ENCODE measurements around the gene FBP1. TPM values are rescaled to one million over a fixed set of nuclear protein-coding genes. Genes with fewer than 3 reads are reported as not detected.
A peak's percentile ranks its signal among the peaks of the same experiment; 100 is the strongest.

The FBP1 gene
- polyA plus RNA-seq, 3 donors, result 82.2 to 95.5 (median 84.4) TPM

DNA sequence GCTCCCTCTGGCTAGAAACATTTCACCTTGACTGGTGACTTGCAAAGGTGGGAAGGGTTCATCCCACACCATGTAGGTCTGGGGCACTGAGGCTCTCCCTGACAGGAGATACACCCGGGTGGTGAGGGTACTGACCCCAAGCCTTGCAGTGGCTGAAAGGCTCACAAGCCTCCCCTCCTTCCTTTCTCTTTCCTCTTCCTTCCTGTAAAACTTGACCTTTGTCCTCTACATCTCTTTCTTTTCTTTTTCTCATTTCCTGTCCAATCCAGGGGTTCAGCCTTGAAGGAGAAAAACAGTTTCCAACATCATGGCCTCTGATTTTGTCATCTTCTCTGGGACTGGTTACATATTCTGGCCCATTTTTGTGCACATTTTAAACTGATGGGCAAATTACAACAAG is 62.3 kb downstream of the FBP1 start:
- H3K27me3 Mint-ChIP-seq (ENCODE audit: low read depth in 3 of 3), result peaks cover 6 to 19% (median 9%) of the 10 kb centered on the region in 3 donors

DNA sequence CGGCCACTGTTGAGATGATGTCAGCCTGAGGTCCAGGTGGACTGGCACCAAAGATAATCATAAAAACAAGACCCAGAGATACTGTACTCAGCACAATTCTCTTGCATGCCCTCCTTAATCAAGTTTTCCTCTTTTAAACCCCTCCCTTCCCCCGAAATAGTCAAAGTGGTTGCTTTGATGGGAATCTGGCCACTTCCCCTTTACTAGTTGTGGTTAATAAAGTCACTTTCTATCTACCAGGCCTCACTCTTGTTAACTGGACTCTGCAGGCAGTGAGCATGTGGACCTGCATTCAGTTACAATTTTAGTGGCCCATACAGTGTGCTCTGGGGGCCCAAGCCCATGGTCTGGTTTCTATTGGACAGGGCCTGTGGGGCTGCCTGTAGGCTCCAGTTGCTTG is 63.2 kb downstream of the FBP1 start:
- H2AFZ ChIP-seq (ENCODE audit: insufficient read depth, low read depth, low read length, poor library complexity, severe bottlenecking), result no peak overlapping the region
- TF ChIP-seq, protein P1, sequence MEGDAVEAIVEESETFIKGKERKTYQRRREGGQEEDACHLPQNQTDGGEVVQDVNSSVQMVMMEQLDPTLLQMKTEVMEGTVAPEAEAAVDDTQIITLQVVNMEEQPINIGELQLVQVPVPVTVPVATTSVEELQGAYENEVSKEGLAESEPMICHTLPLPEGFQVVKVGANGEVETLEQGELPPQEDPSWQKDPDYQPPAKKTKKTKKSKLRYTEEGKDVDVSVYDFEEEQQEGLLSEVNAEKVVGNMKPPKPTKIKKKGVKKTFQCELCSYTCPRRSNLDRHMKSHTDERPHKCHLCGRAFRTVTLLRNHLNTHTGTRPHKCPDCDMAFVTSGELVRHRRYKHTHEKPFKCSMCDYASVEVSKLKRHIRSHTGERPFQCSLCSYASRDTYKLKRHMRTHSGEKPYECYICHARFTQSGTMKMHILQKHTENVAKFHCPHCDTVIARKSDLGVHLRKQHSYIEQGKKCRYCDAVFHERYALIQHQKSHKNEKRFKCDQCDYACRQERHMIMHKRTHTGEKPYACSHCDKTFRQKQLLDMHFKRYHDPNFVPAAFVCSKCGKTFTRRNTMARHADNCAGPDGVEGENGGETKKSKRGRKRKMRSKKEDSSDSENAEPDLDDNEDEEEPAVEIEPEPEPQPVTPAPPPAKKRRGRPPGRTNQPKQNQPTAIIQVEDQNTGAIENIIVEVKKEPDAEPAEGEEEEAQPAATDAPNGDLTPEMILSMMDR (IDR thresholded peaks at IDR 0.05), result no peak
- no peak overlapping the region for H3K27ac ChIP-seq (ENCODE audit: low read depth in 1 of 2, low read length in 2 of 2)
- no peak overlapping the region for H3K9ac ChIP-seq (ENCODE audit: insufficient read depth, low read length, poor library complexity, severe bottlenecking)
- no peaks in the 10 kb centered on the region for H3K79me2 ChIP-seq (ENCODE audit: insufficient read depth, low read length)
- H3K27me3 ChIP-seq (ENCODE audit: control insufficient read depth in 2 of 2, insufficient read depth in 2 of 2, low read length in 2 of 2), result peaks cover 2 to 6% of the 10 kb centered on the region in 2 donors
- peaks cover 16% of the 10 kb centered on the region for H3K4me1 Mint-ChIP-seq
- no peak overlapping the region for H3K4me3 ChIP-seq (replicated peaks in 1 of 3; ENCODE audit: low read depth in 2 of 3, low read length in 3 of 3)
- H3K36me3 Mint-ChIP-seq, result no peaks in the 10 kb centered on the region
- no peak overlapping the region for H3K4me2 ChIP-seq (replicated peaks; ENCODE audit: extremely low read depth, low read length, poor library complexity, severe bottlenecking)
- H3K36me3 ChIP-seq (replicated peaks in 1 of 2; ENCODE audit: control insufficient read depth in 1 of 2, insufficient read depth in 2 of 2, low read length in 2 of 2), result no peaks in the 10 kb centered on the region
- H3K4me3 Mint-ChIP-seq, result no peak overlapping the region
- H3K27ac Mint-ChIP-seq, result peak overlapping the region in 1 of 7 donors; percentile 57
- H3K9me3 ChIP-seq (replicated peaks in 1 of 2; ENCODE audit: control insufficient read depth in 1 of 2, insufficient read depth in 1 of 2, low read length in 2 of 2), result no peaks in the 10 kb centered on the region
- peaks cover 15% of the 10 kb centered on the region in 2 donors for H3K4me1 ChIP-seq (ENCODE audit: control insufficient read depth in 1 of 2, insufficient read depth in 2 of 2, low read length in 2 of 2)
- intact Hi-C loops (cut with micrococcal nuclease), result no loop called here
- H3K9me3 Mint-ChIP-seq, result peaks cover 0 to 2% (median 0%) of the 10 kb centered on the region in 7 donors
- WGBS (ENCODE audit: insufficient coverage), result 100% methylated on average over 1 of the region's 2 CpGs
- H3K27me3 Mint-ChIP-seq (ENCODE audit: low read depth in 3 of 3), result peaks cover 9 to 23% (median 10%) of the 10 kb centered on the region in 3 donors
- peak; percentile 2 to 10 (median 3) for DNase-seq
- H4K20me1 ChIP-seq (ENCODE audit: insufficient read depth, low read length), result no peaks in the 10 kb centered on the region

More for the DNA sequence above, 62.3 kb downstream of the FBP1 start:
- no peak for DNase-seq
- no peaks in the 10 kb centered on the region for H3K36me3 Mint-ChIP-seq
- no peak overlapping the region for H3K4me3 Mint-ChIP-seq
- no peaks in the 10 kb centered on the region for H4K20me1 ChIP-seq (ENCODE audit: insufficient read depth, low read length)
- H2AFZ ChIP-seq (ENCODE audit: insufficient read depth, low read depth, low read length, poor library complexity, severe bottlenecking), result no peak overlapping the region
- H3K27ac Mint-ChIP-seq, result no peak overlapping the region
- H3K36me3 ChIP-seq (replicated peaks in 1 of 2; ENCODE audit: control insufficient read depth in 1 of 2, insufficient read depth in 2 of 2, low read length in 2 of 2), result no peaks in the 10 kb centered on the region
- H3K4me2 ChIP-seq (replicated peaks; ENCODE audit: extremely low read depth, low read length, poor library complexity, severe bottlenecking), result no peak overlapping the region
- intact Hi-C loops (cut with micrococcal nuclease), result no loop called here
- WGBS (ENCODE audit: insufficient coverage), result no CpG with 5 or more reads among the region's 1 CpG
- no peak overlapping the region for H3K9ac ChIP-seq (ENCODE audit: insufficient read depth, low read length, poor library complexity, severe bottlenecking)
- peaks cover 0 to 1% (median 0%) of the 10 kb centered on the region in 7 donors for H3K9me3 Mint-ChIP-seq
- TF ChIP-seq, protein P1 (IDR thresholded peaks at IDR 0.05), result no peak
- H3K4me1 ChIP-seq (ENCODE audit: control insufficient read depth in 1 of 2, insufficient read depth in 2 of 2, low read length in 2 of 2), result peaks cover 15% of the 10 kb centered on the region in 2 donors
- no peak overlapping the region for H3K27ac ChIP-seq (ENCODE audit: low read depth in 1 of 2, low read length in 2 of 2)
- peaks cover 16% of the 10 kb centered on the region for H3K4me1 Mint-ChIP-seq
- H3K79me2 ChIP-seq (ENCODE audit: insufficient read depth, low read length), result no peaks in the 10 kb centered on the region
- H3K4me3 ChIP-seq (replicated peaks in 1 of 3; ENCODE audit: low read depth in 2 of 3, low read length in 3 of 3), result no peak overlapping the region
- no peaks in the 10 kb centered on the region for H3K9me3 ChIP-seq (replicated peaks in 1 of 2; ENCODE audit: control insufficient read depth in 1 of 2, insufficient read depth in 1 of 2, low read length in 2 of 2)
- H3K27me3 ChIP-seq (ENCODE audit: control insufficient read depth in 2 of 2, insufficient read depth in 2 of 2, low read length in 2 of 2), result peaks cover 2 to 6% of the 10 kb centered on the region in 2 donors
